HL-60 (cell line): Measurements from ENCODE around the gene NEURL2.

Source experiments
- CTCF ChIP-seq: IDR thresholded peaks from one replicate; pipeline ENCODE4 v1.5.1; 2011; ENCODE audit warnings: low read length, control low read depth, inconsistent platforms; ENCODE audit not compliant: insufficient read depth
- GABPA ChIP-seq: IDR thresholded peaks from 2 replicates; pipeline ENCODE4 v1.6.1; 2012; ENCODE audit warnings: low read depth

GRCh38 chr20:45904583-45905504, 13.8 kb upstream of the NEURL2 start:
- TF ChIP-seq CTCF (no peak), GABPA (no peak)
